ENCODE data around the gene MLLT10. TPM values are rescaled to one million over a fixed set of nuclear protein-coding genes. Genes with fewer than 3 reads are reported as not detected.

Gene MLLT10
- total RNA-seq, 1 experiment from 2014 or later: 72.3 TPM

DNA sequence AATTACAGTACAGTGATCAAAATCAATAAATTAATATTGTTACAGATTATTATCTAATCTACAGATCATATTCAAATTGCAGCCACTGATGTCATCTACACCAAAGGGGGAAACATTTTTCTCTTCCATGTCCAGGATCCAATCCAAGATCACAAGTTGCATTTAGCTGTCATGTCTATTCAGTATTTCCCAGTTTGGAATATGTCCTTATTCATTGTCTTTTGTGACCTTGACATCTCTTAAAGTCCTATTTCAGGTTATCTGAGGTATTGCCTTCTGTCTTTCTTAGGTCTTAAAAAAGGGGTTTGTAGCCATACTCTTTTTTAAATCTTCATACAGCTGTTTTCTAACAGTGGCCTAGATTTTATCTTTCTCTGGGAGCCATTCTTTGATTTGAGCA is 93.3 kb downstream of the MLLT10 start:
- Histone ChIP-seq H3K23me2 (ENCODE audit: insufficient read length, low read depth, low read length, poor library complexity, severe bottlenecking) (no peaks in the 10 kb centered on the region), H3K79me2 (ENCODE audit: insufficient read depth, low read length) (no peaks in the 10 kb centered on the region), H3K23ac (ENCODE audit: insufficient read length, low read depth, low read length) (no peak overlapping the region), H3K4ac (ENCODE audit: low read depth, low read length) (no peak overlapping the region), H3K27ac (ENCODE audit: insufficient read length, low read depth, low read length) (no peak overlapping the region), H3K4me1 (ENCODE audit: insufficient read depth, low read length) (no peaks in the 10 kb centered on the region; the same call in 1 of the 2 replicates), H2BK120ac (ENCODE audit: low read depth, low read length, poor library complexity, severe bottlenecking) (no peak overlapping the region), H2BK15ac (ENCODE audit: low read depth, low read length) (no peak overlapping the region), H2AK5ac (ENCODE audit: insufficient read length, low read length) (no peak overlapping the region), H3K14ac (ENCODE audit: insufficient read depth, low read length) (no peak overlapping the region), H4K20me1 (ENCODE audit: control insufficient read depth, insufficient read depth, insufficient read length) (no peaks in the 10 kb centered on the region), H3K79me1 (ENCODE audit: insufficient read depth, low read depth, low read length, poor library complexity, severe bottlenecking) (no peaks in the 10 kb centered on the region), H2AFZ (ENCODE audit: low read length) (no peak overlapping the region), H3K4me2 (ENCODE audit: insufficient read depth, insufficient read length, low read length) (no peak overlapping the region), H4K8ac (replicated peaks; ENCODE audit: insufficient read length, low read depth, low read length) (no peak overlapping the region), H2BK5ac (ENCODE audit: insufficient read length, low read length) (no peak overlapping the region), H2BK20ac (ENCODE audit: low read depth, low read length, poor library complexity, severe bottlenecking) (no peak overlapping the region), H3K9ac (ENCODE audit: extremely low read depth, insufficient read length, low read length) (no peak overlapping the region), H2BK12ac (ENCODE audit: insufficient read length, low read depth, low read length) (no peak overlapping the region), H3K18ac (ENCODE audit: insufficient read length, low read depth, low read length) (no peak overlapping the region), H3K56ac (ENCODE audit: insufficient read length, low read depth, low read length) (no peak overlapping the region), H3K27me3 (ENCODE audit: insufficient read depth, low read length) (no peaks in the 10 kb centered on the region), H4K91ac (ENCODE audit: insufficient read length, low read depth, low read length) (no peak overlapping the region), H4K5ac (ENCODE audit: insufficient read length, low read depth, low read length) (no peak overlapping the region), H3T11ph (ENCODE audit: low read length) (no peak overlapping the region), H3K9me3 (ENCODE audit: control insufficient read depth, low read depth, low read length) (no peaks in the 10 kb centered on the region)
- Mint-ChIP-seq H3K4me3 (no peak overlapping the region), H3K27me3 (ENCODE audit: low read depth) (no peaks in the 10 kb centered on the region), H3K27ac (peak overlapping the region in 1 of 3 experiments; percentile 52; a peak in 1 of 7 replicates), H3K36me3 (ENCODE audit: insufficient read depth in 1 of 3, low read depth in 3 of 3) (peaks cover 16 to 48% (median 36%) of the 10 kb centered on the region in 3 experiments; a peak in 6 of 7 replicates), H3K9me3 (no peaks in the 10 kb centered on the region), H3K4me1 (no peaks in the 10 kb centered on the region)
- no peak for DNase-seq
- TF ChIP-seq, protein P1, sequence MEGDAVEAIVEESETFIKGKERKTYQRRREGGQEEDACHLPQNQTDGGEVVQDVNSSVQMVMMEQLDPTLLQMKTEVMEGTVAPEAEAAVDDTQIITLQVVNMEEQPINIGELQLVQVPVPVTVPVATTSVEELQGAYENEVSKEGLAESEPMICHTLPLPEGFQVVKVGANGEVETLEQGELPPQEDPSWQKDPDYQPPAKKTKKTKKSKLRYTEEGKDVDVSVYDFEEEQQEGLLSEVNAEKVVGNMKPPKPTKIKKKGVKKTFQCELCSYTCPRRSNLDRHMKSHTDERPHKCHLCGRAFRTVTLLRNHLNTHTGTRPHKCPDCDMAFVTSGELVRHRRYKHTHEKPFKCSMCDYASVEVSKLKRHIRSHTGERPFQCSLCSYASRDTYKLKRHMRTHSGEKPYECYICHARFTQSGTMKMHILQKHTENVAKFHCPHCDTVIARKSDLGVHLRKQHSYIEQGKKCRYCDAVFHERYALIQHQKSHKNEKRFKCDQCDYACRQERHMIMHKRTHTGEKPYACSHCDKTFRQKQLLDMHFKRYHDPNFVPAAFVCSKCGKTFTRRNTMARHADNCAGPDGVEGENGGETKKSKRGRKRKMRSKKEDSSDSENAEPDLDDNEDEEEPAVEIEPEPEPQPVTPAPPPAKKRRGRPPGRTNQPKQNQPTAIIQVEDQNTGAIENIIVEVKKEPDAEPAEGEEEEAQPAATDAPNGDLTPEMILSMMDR (conservative IDR thresholded peaks at IDR 0.05): no peak
